Head of caudate nucleus (tissue), 42 donors: ENCODE data around the gene IGF2R.

Experiments
- DNase-seq, 42 donors: peaks; one replicate each; pipeline versions ENCODE4 v3.0.0 to v3.0.0-alpha.2; 2020 to 2021; ENCODE audit warnings: mixed read lengths in 7 of 42
- intact Hi-C: fragments of 100-400 bp; cut with DNase I; formaldehyde crosslinking; loops from one replicate; pipeline ENCODE4 v1.15.0; 2022

Gene IGF2R

DNA sequence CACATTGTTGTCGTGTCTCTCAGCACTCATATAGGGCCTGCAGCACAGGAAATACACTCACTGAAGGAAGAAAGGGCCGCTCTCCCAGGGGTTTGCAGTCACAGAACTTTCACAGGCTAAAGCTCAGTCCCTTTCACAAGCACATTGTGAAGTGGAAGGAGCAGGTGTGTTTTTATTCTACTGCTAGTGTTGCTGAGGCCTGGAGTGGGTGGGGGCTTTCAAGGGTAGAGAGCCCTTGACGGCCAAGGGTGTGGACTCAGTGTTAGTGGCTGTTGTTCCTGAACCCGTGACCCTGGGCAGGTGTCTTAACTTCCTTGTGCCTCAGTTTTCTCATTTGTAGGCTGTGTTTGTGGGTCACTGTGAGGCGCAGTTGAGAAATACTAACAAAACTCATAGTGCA is 86.5 kb downstream of the IGF2R start:
- DNase-seq, result no peak
- intact Hi-C loops, result no loop called here

DNA sequence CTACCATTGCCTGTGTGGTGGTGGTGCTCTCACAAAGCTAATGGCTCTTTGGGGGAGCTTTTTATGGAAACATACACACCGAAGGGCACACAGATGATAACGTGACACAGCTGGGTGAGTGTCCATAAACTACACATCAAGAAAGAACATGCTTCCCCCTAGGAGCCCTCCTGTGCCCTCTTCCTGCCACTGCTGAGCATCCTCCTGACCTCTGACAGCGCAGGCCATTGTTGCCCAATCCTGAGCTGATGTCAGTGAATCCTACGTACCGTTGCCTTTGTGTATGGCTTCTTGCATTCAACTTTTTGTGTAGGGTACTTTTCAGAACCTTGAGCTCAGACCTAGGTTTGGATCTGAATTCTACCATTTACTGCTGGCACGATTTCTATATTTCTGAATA is 86.9 kb downstream of the IGF2R start:
- DNase-seq, result no peak
- intact Hi-C loops, result no loop called here

DNA sequence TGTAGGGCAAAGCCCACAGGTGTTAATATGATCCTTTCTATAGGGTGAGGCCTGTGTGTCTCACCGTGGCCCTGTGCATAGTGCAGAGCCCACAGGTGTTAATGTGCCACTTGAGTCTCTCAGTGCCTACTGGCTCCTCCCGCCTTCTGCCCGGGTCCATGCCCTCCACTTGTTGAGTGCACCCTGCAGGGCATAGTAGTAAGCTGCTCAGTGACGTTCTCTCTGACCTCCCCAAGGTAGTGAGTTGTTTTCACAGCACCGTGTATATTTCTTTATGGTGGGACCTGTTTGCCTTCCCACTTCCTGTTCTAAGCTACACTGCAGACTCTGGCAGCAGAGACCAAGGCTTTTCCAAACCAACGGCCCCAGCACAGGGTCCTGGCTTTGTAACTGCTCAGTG is 88.2 kb downstream of the IGF2R start:
- no peak for DNase-seq

DNA sequence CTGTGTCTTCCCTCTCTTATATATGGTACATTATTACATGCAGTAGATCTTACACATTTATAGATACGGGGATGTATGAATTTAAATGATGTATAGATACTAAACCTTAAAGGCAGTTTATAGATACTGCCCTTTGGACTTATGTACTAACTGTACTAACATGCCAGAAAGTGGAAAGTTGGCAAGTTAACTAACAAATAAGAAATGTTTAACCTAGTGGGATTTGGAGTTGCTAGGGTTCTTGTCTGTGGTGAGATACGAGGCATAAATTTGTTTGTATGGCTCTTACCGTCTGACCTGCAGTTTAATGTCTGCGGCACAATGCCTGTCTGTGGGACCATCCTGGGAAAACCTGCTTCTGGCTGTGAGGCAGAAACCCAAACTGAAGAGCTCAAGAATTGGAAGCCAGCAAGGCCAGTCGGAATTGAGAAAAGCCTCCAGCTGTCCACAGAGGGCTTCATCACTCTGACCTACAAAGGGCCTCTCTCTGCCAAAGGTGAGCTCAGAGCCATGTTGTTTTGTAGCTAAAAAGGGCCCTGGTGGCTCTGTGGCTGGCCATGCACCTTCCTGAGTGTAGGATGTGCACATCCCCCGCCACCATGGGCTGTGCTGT is 89.8 kb downstream of the IGF2R start:
- DNase-seq, result no peak
- intact Hi-C loops, result no loop called here

More for the DNA sequence above, 88.2 kb downstream of the IGF2R start:
- intact Hi-C loops, result no loop called here

DNA sequence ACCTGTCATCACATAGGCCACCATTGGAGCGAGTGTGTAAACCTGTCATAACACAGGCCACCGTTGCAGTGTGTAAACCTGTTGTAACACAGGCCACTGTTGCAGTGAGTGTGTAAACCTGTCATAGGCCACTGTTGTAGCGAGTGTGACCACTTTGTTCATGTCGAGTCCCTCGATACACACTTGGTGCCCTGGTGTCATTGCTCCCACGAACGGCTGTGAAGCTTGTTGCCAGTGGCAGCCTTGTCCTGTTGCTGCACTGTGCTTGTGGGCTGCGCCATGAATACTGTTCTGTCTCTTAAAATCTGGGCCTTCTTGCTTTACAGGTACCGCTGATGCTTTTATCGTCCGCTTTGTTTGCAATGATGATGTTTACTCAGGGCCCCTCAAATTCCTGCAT is 91.3 kb downstream of the IGF2R start:
- intact Hi-C loops, result no loop called here

DNA sequence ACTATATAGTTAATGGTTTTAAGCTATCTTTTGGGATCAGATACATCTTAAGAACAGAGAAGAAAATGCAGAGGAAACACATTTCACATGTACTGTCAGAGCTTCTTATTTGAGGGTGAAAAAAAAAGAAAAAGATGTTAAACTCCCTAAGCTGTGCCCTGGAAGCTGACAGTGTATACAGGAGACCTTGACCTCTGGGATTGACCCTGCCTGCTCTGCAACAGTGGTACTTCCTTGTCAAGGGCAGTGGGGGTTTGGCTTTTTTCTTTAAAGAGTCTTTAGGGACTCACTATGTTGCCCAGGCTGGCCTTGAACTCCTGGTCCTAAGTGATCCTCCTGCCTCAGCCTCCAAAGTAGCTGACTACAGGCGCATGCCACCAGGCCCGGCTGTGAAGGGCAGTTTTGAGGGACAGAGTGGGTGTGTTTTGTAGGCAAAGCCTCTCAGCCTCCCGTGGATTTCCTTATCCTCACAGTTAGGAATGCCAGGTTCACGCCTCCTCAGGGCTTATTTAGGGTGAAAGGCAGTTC is 92.1 kb downstream of the IGF2R start:
- intact Hi-C loops, result no loop called here
- no peak for DNase-seq

More for the DNA sequence above, 91.3 kb downstream of the IGF2R start:
- DNase-seq, result no peak

DNA sequence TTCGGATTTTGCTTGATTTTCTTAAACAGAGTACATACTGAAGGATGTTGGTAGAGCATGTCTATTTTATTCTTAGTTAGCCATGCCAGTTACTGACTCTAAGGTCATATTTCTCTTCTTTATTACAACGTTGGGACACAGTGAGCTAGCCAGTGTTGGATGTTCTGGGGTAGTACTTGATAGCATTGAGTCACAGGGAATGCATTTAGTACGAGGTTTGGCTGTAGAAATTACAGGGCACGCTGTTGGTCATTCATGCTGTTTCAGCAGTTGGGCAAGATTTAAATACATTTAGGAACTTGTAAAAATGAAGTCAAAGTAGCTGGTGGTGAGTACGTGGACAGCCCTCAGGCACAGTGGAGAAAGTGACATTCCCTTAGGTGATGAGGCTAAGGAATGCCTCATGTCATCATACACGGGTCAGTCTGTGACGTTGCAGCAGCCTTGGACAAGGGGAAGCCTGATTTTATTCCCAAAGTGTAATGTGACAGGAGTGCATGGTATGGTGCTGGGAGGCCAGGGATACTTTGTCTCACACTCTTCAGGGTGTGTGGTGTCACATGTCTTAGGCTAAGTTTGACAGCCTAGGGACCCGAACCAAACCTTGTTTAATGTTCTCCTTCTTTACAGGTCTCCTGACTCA is 95.0 kb downstream of the IGF2R start:
- intact Hi-C loops, result no loop called here
- DNase-seq, result no peak

DNA sequence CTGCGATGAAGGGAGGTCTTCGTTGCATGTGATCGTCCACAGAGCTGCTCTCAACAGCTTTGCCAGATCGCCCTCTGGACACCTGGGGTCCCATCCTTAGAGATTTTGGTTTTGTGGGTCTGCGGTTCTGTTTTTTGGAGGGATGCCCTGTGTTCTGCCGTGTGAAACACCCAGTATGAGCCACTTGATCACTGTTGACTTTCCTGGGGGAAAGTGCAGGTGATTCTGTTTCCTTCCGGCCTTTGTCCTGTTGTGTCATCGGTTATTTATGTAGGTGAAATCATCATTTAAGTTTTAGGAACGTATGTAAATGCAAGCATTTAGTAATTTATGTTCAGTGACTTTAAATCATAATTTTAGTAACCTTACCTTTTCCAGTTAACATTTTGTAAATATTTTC is 96.3 kb downstream of the IGF2R start:
- DNase-seq, result no peak
- intact Hi-C loops, result no loop called here

DNA sequence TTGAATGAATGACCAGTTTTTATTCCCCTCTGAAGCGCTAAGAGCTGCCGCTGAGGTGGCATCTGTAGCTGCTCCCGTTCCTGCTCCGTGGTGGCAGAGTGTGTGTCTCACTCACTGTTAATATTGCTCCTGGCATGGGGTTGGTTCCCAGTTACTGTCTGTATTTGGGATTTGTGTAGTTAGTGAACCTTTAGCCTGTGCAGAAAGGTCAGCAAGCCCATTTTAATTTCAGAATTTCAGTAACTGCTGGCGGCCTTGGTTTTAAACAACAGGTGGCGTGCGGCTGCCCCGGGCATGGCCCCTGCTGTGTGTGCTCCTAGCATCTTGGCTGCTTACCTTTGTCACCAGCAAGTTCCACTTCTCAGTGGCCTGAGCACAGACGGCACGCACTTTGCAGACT is 98.7 kb downstream of the IGF2R start:
- no peak for DNase-seq
- intact Hi-C loops, result no loop called here

DNA sequence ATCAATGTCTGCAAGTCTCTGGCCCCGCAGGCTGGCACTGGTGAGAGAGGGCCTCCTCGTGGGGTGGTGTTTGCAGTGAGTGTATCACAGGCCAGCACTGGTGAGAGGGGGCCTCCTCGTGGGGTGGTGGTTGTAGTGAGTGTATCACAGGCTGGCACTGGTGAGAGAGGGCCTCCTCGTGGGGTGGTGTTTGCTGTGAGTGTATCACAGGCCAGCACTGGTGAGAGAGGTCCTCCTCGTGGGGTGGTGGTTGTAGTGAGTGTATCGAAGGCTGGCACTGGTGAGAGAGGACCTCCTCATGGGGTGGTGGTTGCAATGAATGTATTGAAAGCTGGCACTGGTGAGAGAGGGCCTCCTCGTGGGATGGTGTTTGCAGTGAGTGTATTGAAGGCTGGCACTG is 99.5 kb downstream of the IGF2R start:
- DNase-seq, result peak in 1 of 42 donors; percentile 14
- intact Hi-C loops, result no loop called here

DNA sequence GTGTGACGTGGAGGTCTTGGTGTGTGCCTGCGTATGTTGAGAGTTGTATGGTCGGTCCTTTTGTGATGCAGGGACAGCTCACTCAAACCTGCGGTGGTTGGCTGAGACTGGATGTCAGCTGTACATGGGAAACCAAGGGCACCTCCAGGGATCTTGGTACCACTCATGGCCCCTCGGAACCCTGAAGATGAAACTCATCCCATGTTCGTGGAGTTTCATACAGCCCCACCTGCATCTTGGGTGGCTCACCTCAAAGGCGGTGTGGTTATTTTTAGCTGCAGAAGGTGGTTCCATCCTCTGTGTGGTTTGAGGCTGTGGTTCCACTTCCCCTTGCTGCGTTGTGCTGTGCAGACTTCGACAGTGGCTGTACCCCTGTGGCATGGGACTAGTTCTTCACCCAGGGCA is 100.2 kb downstream of the IGF2R start:
- intact Hi-C loops, result no loop called here
- no peak for DNase-seq

DNA sequence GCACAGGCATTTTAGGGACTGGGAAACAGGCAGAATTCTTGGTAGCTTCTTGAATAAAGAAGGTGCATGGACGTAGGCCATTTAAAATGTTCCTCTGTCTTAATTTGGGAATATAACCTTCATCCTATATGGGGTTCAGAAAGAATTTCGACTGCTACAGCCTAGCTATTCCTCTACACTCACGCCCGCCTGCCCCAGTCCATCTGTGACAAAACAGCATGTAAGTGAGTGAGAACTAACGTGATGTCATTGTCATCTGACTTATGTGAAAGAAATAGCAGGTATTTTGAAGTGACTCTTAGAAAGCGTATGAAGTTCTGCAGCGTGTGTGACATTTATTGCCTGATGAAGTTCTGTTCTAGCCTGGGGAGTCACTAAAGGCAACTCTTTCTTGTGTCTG is 100.6 kb downstream of the IGF2R start:
- intact Hi-C loops, result no loop called here
- no peak for DNase-seq

DNA sequence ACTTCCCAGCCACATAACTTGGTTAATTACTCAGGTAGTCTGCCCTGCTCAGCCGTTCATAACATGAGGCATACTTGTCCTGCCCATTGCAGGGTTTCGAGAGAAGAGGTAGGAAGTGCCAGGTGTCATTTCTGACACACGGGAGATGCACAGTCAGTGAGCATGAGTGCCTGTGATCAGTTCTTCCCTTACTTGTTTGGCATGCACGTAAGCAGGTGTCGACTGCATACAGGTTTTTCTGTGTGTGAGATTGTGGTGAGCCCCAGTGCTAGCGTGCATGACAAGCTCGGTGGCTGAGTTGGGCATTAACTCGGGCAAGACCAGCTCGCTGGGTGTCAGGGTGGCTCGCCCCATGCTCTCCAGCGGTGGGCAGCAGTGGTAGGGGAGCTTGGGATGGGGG is 101.5 kb downstream of the IGF2R start:
- intact Hi-C loops, result no loop called here
- no peak for DNase-seq

DNA sequence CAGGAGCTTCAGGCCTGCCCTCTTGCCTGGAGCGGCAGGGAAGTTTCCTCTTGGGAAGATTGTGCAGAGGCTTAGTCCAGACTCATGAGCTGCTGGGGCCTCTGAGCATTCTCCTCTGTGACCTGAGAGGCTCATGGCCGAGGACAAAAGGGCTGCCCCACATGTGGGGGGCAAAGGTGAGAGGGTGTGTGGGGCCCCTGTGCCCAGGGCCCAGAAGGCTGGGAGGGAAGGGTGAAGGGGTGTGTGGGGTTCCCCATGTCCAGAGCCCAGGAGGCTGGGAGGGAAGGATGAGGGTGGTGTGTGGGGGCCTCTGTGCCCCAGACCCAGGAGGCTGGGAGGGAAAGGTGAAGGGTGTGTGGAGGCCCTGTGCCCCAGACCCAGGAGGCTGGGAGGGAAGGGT is 101.9 kb downstream of the IGF2R start:
- intact Hi-C loops, result no loop called here
- DNase-seq, result no peak

DNA sequence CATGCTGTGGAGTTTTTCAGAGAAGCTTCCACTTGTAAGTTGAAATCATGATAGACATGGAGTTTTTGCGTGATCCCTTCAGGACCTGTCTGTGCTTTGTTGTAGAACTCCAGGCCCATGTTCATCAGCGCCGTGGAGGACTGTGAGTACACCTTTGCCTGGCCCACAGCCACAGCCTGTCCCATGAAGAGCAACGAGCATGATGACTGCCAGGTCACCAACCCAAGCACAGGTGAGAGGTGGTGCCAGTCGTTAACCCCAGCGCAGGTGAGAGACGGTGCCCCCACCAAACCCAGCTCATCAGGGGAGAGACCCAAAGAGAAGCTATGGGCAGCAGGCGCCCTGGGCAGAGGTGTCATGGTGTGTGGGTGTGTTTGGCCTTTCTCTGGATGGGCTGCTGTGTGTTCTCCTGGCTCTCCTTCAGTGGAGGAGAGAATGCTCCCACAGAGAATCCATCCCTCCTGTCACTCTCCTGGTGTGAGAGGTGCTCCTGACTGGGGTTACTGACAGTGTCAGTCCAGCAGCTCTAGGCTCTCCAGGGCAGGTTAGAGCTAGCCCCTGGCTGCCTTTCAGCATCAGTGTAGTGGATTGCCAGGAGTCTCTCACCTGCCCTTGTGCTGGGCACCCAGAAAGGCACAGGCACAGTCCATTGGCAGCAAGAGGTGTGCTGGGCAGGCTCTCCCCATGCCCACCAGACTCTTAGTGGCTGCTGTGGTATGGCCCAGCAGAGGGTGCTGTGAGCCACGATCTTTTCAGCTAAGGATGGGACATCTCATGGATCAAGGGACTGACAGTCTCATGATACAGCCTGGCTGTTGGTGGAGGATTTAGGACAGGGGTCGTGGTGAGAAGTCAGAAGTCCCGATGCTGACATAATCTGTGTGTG is 103.2 kb downstream of the IGF2R start:
- intact Hi-C loops, result no loop called here

DNA sequence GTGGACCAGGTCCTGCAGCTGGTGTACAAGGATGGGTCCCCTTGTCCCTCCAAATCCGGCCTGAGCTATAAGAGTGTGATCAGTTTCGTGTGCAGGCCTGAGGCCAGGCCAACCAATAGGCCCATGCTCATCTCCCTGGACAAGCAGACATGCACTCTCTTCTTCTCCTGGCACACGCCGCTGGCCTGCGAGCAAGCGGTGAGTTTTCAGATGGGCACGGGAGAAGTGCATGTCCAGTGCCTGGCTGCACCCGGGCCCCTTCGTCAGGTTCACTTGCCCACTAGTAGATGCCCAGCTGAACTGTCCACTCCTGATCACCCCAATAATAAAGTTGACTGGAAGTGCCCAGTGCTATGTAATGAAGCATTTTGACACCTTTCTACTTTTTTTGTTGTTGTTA is 104.4 kb downstream of the IGF2R start:
- DNase-seq, result no peak
- intact Hi-C loops, result no loop called here

More for the DNA sequence above, 103.2 kb downstream of the IGF2R start:
- no peak for DNase-seq

DNA sequence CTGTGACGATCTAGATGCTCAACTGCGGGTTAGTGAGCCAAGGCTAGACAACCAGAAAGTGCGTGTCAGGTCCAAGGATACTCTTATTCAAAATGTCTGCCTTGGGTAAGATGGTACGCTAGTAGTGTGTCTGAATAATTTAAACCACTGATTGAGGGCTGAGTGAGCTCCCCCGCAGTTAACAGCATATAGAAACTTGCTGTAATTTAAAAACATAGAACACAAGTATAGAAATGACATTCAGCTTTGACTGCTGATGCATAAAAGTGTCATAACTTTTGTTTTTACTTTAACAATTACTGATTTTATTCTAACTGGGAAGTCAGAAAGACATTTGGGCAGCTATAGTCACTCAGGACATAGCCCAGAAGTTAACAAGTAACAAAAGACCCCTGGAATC is 107.1 kb downstream of the IGF2R start:
- DNase-seq, result no peak
- intact Hi-C loops, result no loop called here

DNA sequence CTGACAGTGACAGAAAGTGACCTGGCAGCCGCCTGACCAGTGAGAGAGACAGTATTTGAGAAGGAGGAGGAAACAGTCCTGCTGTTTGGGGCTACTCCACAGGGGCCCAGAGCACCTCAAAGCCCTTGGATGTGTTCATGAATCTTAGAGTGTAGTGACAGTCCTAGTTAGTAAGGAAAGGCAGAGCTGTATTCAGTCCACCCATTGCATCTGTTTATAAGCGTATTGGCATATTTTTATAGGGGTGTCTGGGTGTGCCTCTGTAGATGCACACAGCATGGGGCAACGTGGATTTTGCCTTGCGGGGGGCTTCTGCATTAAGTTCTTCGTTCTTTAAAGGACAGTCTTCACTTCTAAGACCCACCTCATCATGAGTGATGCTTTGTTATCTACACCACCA is 108.1 kb downstream of the IGF2R start:
- no peak for DNase-seq
- intact Hi-C loops, result no loop called here

DNA sequence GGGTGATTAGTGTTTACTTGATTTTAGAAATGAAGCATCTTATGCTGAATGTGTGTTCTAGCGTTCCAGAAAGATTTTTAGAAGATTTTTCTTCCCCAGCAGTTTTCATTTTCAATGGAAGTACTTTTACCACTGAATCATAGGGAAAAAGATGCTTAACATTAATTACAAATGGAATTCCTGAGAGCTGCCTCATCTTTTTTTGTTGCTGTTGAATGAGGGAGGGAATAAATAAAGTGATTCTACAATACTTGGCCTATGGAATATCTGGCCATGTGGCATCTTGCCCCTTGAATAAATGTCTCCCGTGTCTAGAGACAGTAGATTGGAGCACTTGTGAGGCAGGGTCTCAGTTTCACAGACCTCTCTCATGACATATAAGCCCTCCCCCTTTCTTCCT is 108.6 kb downstream of the IGF2R start:
- DNase-seq, result no peak
- intact Hi-C loops, result no loop called here
